ENCODE results near the gene NHLRC2.

Gene NHLRC2

GRCh38 chr10:113866551-113867394 is 12.3 kb downstream of the NHLRC2 start:
- no peak overlapping the region for H3K27ac ChIP-seq (ENCODE audit: low read depth, low read length)

GRCh38 chr10:113867904-113868303 is 13.4 kb downstream of the NHLRC2 start:
- H3K27ac ChIP-seq (ENCODE audit: low read depth, low read length), result no peak overlapping the region

More at GRCh38 chr10:113866551-113867394, 12.3 kb downstream of the NHLRC2 start:
- Histone ChIP-seq H3K36me3 (ENCODE audit: insufficient read depth, low read length) (no peaks in the 10 kb centered on the region), H3K9me3 (ENCODE audit: low read length) (no peaks in the 10 kb centered on the region), H3K4me1 (ENCODE audit: insufficient read depth, low read length) (no peaks in the 10 kb centered on the region), H3K4me3 (ENCODE audit: low read depth in 1 of 2, low read length in 2 of 2) (no peak overlapping the region), H3K27me3 (ENCODE audit: control insufficient read depth in 1 of 2, insufficient read depth in 2 of 2, low read length in 2 of 2) (no peaks in the 10 kb centered on the region), H3K9ac (ENCODE audit: low read length) (no peak overlapping the region)

GRCh38 chr10:113869789-113870188 is 15.3 kb downstream of the NHLRC2 start:
- Histone ChIP-seq H3K4me3 (ENCODE audit: low read depth in 1 of 2, low read length in 2 of 2) (no peak overlapping the region), H3K27ac (ENCODE audit: low read depth, low read length) (no peak overlapping the region), H3K9me3 (ENCODE audit: low read length) (no peaks in the 10 kb centered on the region), H3K27me3 (ENCODE audit: control insufficient read depth in 1 of 2, insufficient read depth in 2 of 2, low read length in 2 of 2) (no peaks in the 10 kb centered on the region), H3K4me1 (ENCODE audit: insufficient read depth, low read length) (no peaks in the 10 kb centered on the region), H3K9ac (ENCODE audit: low read length) (no peak overlapping the region), H3K36me3 (ENCODE audit: insufficient read depth, low read length) (no peaks in the 10 kb centered on the region)

More at GRCh38 chr10:113867904-113868303, 13.4 kb downstream of the NHLRC2 start:
- H3K27me3 ChIP-seq (ENCODE audit: control insufficient read depth in 1 of 2, insufficient read depth in 2 of 2, low read length in 2 of 2), result no peaks in the 10 kb centered on the region
- H3K9ac ChIP-seq (ENCODE audit: low read length), result no peak overlapping the region
- H3K4me3 ChIP-seq (ENCODE audit: low read depth in 1 of 2, low read length in 2 of 2), result no peak overlapping the region
- no peaks in the 10 kb centered on the region for H3K9me3 ChIP-seq (ENCODE audit: low read length)
- H3K36me3 ChIP-seq (ENCODE audit: insufficient read depth, low read length), result no peaks in the 10 kb centered on the region
- no peaks in the 10 kb centered on the region for H3K4me1 ChIP-seq (ENCODE audit: insufficient read depth, low read length)

DNA sequence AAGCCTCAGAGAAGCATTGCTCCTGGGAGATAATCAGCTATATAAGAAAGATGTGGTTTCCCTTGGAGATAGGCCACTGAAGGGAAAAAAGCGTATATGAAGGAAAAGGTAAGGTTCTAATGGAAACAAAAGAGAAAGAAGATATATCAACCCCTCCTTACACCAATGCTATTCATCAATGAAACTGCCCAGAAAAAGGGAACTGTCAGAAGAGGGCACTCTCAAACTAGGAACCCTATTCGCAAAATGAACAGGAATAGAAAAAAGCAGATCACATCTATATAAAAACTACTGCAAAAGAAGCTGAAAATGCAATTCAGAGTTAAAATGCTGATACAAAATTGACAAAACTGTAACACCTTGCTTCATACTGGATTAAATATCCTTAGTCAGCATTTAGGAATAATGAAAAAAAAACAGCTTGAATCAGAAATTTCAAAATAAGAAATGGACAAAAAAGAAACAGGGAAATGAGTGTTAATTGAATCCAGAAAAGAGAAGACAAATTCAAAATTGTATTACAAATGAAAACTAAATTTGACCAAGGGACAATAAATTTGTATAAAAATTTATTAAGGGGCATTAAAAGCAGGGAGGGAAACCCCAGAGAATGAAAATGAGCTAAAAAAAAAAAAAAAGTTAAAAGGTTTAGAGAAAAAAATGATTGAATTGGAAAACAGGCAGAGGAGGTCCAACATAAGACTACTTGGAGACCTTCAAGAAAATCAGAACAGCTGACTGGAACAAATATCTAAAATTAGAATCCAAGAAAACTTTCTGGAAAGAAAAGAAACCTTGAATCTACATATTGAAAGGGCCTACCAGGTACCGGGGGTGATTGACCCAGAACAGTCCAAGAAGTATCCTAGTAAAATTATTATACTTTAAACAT is 17.9 kb downstream of the NHLRC2 start:
- no peak overlapping the region for H3K9ac ChIP-seq (ENCODE audit: low read length)
- no peak overlapping the region for H3K27ac ChIP-seq (ENCODE audit: low read depth, low read length)
- H3K36me3 ChIP-seq (ENCODE audit: insufficient read depth, low read length), result peaks cover 3% of the 10 kb centered on the region
- H3K4me1 ChIP-seq (ENCODE audit: insufficient read depth, low read length), result no peaks in the 10 kb centered on the region
- H3K27me3 ChIP-seq (ENCODE audit: control insufficient read depth in 1 of 2, insufficient read depth in 2 of 2, low read length in 2 of 2), result no peaks in the 10 kb centered on the region
- H3K9me3 ChIP-seq (ENCODE audit: low read length), result no peaks in the 10 kb centered on the region
- H3K4me3 ChIP-seq (ENCODE audit: low read depth in 1 of 2, low read length in 2 of 2), result no peak overlapping the region

- Histone ChIP-seq H3K9ac (ENCODE audit: low read length) (no peak overlapping the region), H3K36me3 (ENCODE audit: insufficient read depth, low read length) (peaks cover 6% of the 10 kb centered on the region), H3K4me3 (ENCODE audit: low read depth in 1 of 2, low read length in 2 of 2) (no peak overlapping the region), H3K4me1 (ENCODE audit: insufficient read depth, low read length) (no peaks in the 10 kb centered on the region), H3K9me3 (ENCODE audit: low read length) (no peaks in the 10 kb centered on the region), H3K27me3 (ENCODE audit: control insufficient read depth in 1 of 2, insufficient read depth in 2 of 2, low read length in 2 of 2) (no peaks in the 10 kb centered on the region), H3K27ac (ENCODE audit: low read depth, low read length) (no peak overlapping the region)
Measured at GRCh38 chr10:113875212-113875611, 20.8 kb downstream of the NHLRC2 start.

GRCh38 chr10:113876461-113876860 is 22.0 kb downstream of the NHLRC2 start:
- no peaks in the 10 kb centered on the region for H3K9me3 ChIP-seq (ENCODE audit: low read length)
- no peak overlapping the region for H3K27ac ChIP-seq (ENCODE audit: low read depth, low read length)

GRCh38 chr10:113879691-113880090 is 25.2 kb downstream of the NHLRC2 start:
- H3K27me3 ChIP-seq (ENCODE audit: control insufficient read depth in 1 of 2, insufficient read depth in 2 of 2, low read length in 2 of 2), result no peaks in the 10 kb centered on the region
- no peaks in the 10 kb centered on the region for H3K9me3 ChIP-seq (ENCODE audit: low read length)
- peaks cover 13% of the 10 kb centered on the region for H3K36me3 ChIP-seq (ENCODE audit: insufficient read depth, low read length)
- H3K27ac ChIP-seq (ENCODE audit: low read depth, low read length), result no peak overlapping the region
- no peak overlapping the region for H3K4me3 ChIP-seq (ENCODE audit: low read depth in 1 of 2, low read length in 2 of 2)
- H3K9ac ChIP-seq (ENCODE audit: low read length), result no peak overlapping the region
- no peaks in the 10 kb centered on the region for H3K4me1 ChIP-seq (ENCODE audit: insufficient read depth, low read length)

More at GRCh38 chr10:113876461-113876860, 22.0 kb downstream of the NHLRC2 start:
- Histone ChIP-seq H3K36me3 (ENCODE audit: insufficient read depth, low read length) (peaks cover 6% of the 10 kb centered on the region), H3K4me1 (ENCODE audit: insufficient read depth, low read length) (no peaks in the 10 kb centered on the region), H3K9ac (ENCODE audit: low read length) (no peak overlapping the region), H3K27me3 (ENCODE audit: control insufficient read depth in 1 of 2, insufficient read depth in 2 of 2, low read length in 2 of 2) (no peaks in the 10 kb centered on the region), H3K4me3 (ENCODE audit: low read depth in 1 of 2, low read length in 2 of 2) (no peak overlapping the region)

- Histone ChIP-seq H3K4me3 (ENCODE audit: low read depth in 1 of 2, low read length in 2 of 2) (no peak overlapping the region), H3K9ac (ENCODE audit: low read length) (no peak overlapping the region), H3K27me3 (ENCODE audit: control insufficient read depth in 1 of 2, insufficient read depth in 2 of 2, low read length in 2 of 2) (no peaks in the 10 kb centered on the region), H3K36me3 (ENCODE audit: insufficient read depth, low read length) (peaks cover 17% of the 10 kb centered on the region), H3K4me1 (ENCODE audit: insufficient read depth, low read length) (no peaks in the 10 kb centered on the region), H3K27ac (ENCODE audit: low read depth, low read length) (no peak overlapping the region), H3K9me3 (ENCODE audit: low read length) (no peaks in the 10 kb centered on the region)
Measured at GRCh38 chr10:113880236-113880635, 25.8 kb downstream of the NHLRC2 start.

DNA sequence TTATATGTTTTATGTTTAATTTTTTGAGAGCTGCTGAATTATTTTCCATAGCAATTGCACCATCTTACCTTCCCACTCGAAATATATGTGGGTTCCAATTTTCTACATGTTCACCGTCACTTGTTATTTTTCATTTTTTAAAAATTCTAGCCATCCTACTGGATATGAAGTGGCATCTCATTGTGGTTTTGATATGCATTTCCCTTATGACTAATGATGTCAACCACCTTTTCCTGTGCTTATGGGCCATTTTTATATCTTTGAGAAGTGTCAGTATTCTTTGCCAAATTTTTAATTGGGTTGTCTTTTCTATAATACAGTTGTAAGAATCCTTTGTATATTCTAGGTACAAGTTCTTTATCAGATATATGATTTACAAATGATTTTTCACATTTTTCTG is 27.8 kb downstream of the NHLRC2 start:
- H3K4me3 ChIP-seq (ENCODE audit: low read depth in 1 of 2, low read length in 2 of 2), result no peak overlapping the region
- no peaks in the 10 kb centered on the region for H3K4me1 ChIP-seq (ENCODE audit: insufficient read depth, low read length)
- peaks cover 19% of the 10 kb centered on the region for H3K36me3 ChIP-seq (ENCODE audit: insufficient read depth, low read length)
- no peak overlapping the region for H3K9ac ChIP-seq (ENCODE audit: low read length)
- H3K27me3 ChIP-seq (ENCODE audit: control insufficient read depth in 1 of 2, insufficient read depth in 2 of 2, low read length in 2 of 2), result no peaks in the 10 kb centered on the region
- no peaks in the 10 kb centered on the region for H3K9me3 ChIP-seq (ENCODE audit: low read length)
- no peak overlapping the region for H3K27ac ChIP-seq (ENCODE audit: low read depth, low read length)

DNA sequence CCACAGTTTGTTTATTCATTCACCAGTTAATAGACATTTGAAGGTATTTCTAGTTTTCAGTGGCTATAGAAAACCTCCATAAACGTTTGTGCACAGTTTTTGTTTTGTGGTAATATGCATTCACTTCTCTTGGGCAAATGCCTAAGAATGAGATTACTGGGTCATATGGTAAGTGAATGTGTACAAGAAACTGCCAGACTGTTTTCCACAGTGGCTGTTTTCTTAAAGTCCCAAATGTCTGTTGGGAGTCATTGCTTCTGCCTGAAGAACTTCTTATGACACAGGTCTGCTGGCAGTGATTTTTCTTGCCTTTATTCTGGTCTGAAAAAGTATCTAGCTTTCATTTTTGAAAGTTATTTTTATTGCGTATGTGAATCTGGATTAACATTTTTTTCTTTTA is 35.5 kb downstream of the NHLRC2 start:
- no peaks in the 10 kb centered on the region for H3K9me3 ChIP-seq (ENCODE audit: low read length)
- no peak overlapping the region for H3K27ac ChIP-seq (ENCODE audit: low read depth, low read length)
- H3K27me3 ChIP-seq (ENCODE audit: control insufficient read depth in 1 of 2, insufficient read depth in 2 of 2, low read length in 2 of 2), result no peaks in the 10 kb centered on the region
- no peak overlapping the region for H3K4me3 ChIP-seq (ENCODE audit: low read depth in 1 of 2, low read length in 2 of 2)
- H3K36me3 ChIP-seq (ENCODE audit: insufficient read depth, low read length), result peaks cover 7% of the 10 kb centered on the region
- H3K9ac ChIP-seq (ENCODE audit: low read length), result no peak overlapping the region
- no peaks in the 10 kb centered on the region for H3K4me1 ChIP-seq (ENCODE audit: insufficient read depth, low read length)

DNA sequence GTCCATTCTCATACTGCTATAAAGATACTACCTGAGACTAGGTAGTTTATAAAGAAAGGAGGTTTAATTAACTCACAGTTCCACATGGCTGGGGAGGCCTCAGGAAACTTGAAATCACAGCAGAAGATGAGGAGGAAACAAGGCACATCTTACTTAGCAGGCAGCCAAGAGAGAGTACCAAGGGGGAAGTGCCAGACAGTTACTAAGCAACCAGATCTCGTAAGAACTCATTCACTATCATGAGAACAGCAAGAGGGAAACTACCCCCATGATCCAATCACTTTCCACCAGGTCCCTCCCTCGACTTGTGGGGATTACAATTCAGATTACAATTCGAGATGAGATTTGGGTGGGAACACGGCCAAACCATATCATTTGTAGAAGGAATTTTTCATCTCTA is 36.3 kb downstream of the NHLRC2 start:
- Histone ChIP-seq H3K4me3 (ENCODE audit: low read depth in 1 of 2, low read length in 2 of 2) (no peak overlapping the region), H3K36me3 (ENCODE audit: insufficient read depth, low read length) (no peaks in the 10 kb centered on the region), H3K4me1 (ENCODE audit: insufficient read depth, low read length) (no peaks in the 10 kb centered on the region), H3K9me3 (ENCODE audit: low read length) (no peaks in the 10 kb centered on the region), H3K27me3 (ENCODE audit: control insufficient read depth in 1 of 2, insufficient read depth in 2 of 2, low read length in 2 of 2) (no peaks in the 10 kb centered on the region), H3K9ac (ENCODE audit: low read length) (no peak overlapping the region), H3K27ac (ENCODE audit: low read depth, low read length) (no peak overlapping the region)
